Keratinocyte (primary cell): Measurements from ENCODE around the gene AGFG1. TPM values are rescaled to one million over a fixed set of nuclear protein-coding genes. Genes with fewer than 3 reads are reported as not detected.

Source experiments
- DNase-seq: peaks from one replicate; pipeline ENCODE4 v3.0.0-alpha.2; 2011; ENCODE audit warnings: low read depth, missing footprints, low spot score
- FAIRE-seq: peaks from 2 replicates; lab custom pipeline; 2011; peaks lifted over from hg19 to GRCh38; lab: Jason Lieb, UNC
- H2AFZ ChIP-seq: 2 replicates; pipeline ENCODE4 v1.6.0; 2012; ENCODE audit warnings: low read length, control low read depth, inconsistent platforms; ENCODE audit not compliant: control insufficient read depth
- H3K27ac ChIP-seq: 2 replicates; pipeline ENCODE4 v1.5.1; 2011; ENCODE audit warnings: low read length; ENCODE audit not compliant: control insufficient read depth, insufficient read depth
- H3K27me3 ChIP-seq: 3 replicates; pipeline ENCODE4 v1.6.0; 2011; ENCODE audit warnings: low read length; ENCODE audit not compliant: control insufficient read depth, insufficient read depth; ENCODE audit errors: extremely low read depth
- H3K36me3 ChIP-seq, 2 experiments: 2 replicates in 1 of 2; 3 replicates in 1 of 2; pipeline ENCODE4 v1.5.1; 2011; ENCODE audit warnings: low read length in 2 of 2, mild to moderate bottlenecking in 1 of 2; ENCODE audit not compliant: control insufficient read depth in 2 of 2, insufficient read depth in 2 of 2; ENCODE audit errors: extremely low read depth in 1 of 2
- H3K4me1 ChIP-seq: 3 replicates; pipeline ENCODE4 v1.5.1; 2011; ENCODE audit warnings: low read length; ENCODE audit not compliant: control insufficient read depth, insufficient read depth; ENCODE audit errors: extremely low read depth
- H3K4me2 ChIP-seq: 3 replicates; pipeline ENCODE4 v1.6.0; 2011; ENCODE audit warnings: low read depth, low read length; ENCODE audit not compliant: control insufficient read depth, insufficient read depth; ENCODE audit errors: extremely low read depth
- H3K4me3 ChIP-seq, 3 experiments: fragments of 200-600 bp in 1 of 3; sonication (generic) in 1 of 3; 2 replicates in 2 of 3; 3 replicates in 1 of 3; pipeline ENCODE4 v1.5.1; 2011 to 2016; ENCODE audit warnings: low read length in 3 of 3, mild to moderate bottlenecking in 3 of 3, control low read depth in 2 of 3, inconsistent platforms in 1 of 3, low read depth in 1 of 3, mixed read lengths in 1 of 3, mixed run types in 1 of 3, moderate library complexity in 1 of 3; ENCODE audit not compliant: control insufficient read depth in 2 of 3, insufficient read depth in 2 of 3; ENCODE audit errors: extremely low read depth in 1 of 3
- H3K79me2 ChIP-seq: 2 replicates; pipeline ENCODE4 v1.6.0; 2012; ENCODE audit warnings: low read length; ENCODE audit not compliant: control insufficient read depth, insufficient read depth
- H3K9ac ChIP-seq: 3 replicates; pipeline ENCODE4 v1.6.0; 2011; ENCODE audit warnings: low read length; ENCODE audit not compliant: control insufficient read depth, insufficient read depth; ENCODE audit errors: extremely low read depth
- H3K9me1 ChIP-seq: 3 replicates; pipeline ENCODE4 v1.6.0; 2011; ENCODE audit warnings: low read length; ENCODE audit not compliant: control insufficient read depth, insufficient read depth; ENCODE audit errors: extremely low read depth
- H3K9me3 ChIP-seq: 2 replicates; pipeline ENCODE4 v1.5.1; 2012; ENCODE audit warnings: low read depth, low read length; ENCODE audit not compliant: control insufficient read depth
- H4K20me1 ChIP-seq: 3 replicates; pipeline ENCODE4 v1.6.0; 2011; ENCODE audit warnings: low read length; ENCODE audit not compliant: control insufficient read depth, insufficient read depth; ENCODE audit errors: extremely low read depth
- EZH2 ChIP-seq: IDR thresholded peaks from one replicate; pipeline ENCODE4 v1.6.1; 2012; ENCODE audit warnings: inconsistent platforms, mild to moderate bottlenecking, low read length, moderate library complexity
- dilution Hi-C: fragments of 300-500 bp; cut with MboI; formaldehyde crosslinking; loops from one replicate; pipeline ENCODE4 v1.7.0; 2020; ENCODE audit warnings: low sequenced_read_pairs; ENCODE audit not compliant: extremely low pct_ligation_motif_present
- polyA plus RNA-seq, 5 experiments: library from polyadenylated mRNA; depleted of rRNA in 3 of 5; stranded (reverse) in 3 of 5; stranded (forward) in 1 of 5; unstranded in 1 of 5; fragments of >200 nt; gene quantifications; 1 replicate in 1 of 5; 2 replicates in 3 of 5; 3 replicates in 1 of 5; pipeline versions ENCODE4 v1.2.1 to v1.2.3, GENCODE V29; 2011 to 2012; ENCODE audit warnings: missing spikeins in 2 of 5, low read depth in 1 of 5, low replicate concordance in 1 of 5
- TF ChIP-seq, protein P1 (sequence below), 3 experiments: IDR thresholded peaks in 1 of 3; conservative IDR thresholded peaks in 1 of 3; optimal IDR thresholded peaks in 1 of 3; 2 replicates in 2 of 3; 3 replicates in 1 of 3; pipeline versions ENCODE3 to v1.5.1; 2011; ENCODE audit warnings: low read length in 3 of 3, mild to moderate bottlenecking in 3 of 3, moderate library complexity in 2 of 3, control low read depth in 1 of 3, inconsistent platforms in 1 of 3; ENCODE audit not compliant: insufficient read depth in 2 of 3; ENCODE audit errors: extremely low read depth in 1 of 3

Gene AGFG1
- polyA plus RNA-seq, 1 donor (not counting 4 experiments of a cell fraction or from before 2014, with no cell fraction given) = 111 TPM

DNA sequence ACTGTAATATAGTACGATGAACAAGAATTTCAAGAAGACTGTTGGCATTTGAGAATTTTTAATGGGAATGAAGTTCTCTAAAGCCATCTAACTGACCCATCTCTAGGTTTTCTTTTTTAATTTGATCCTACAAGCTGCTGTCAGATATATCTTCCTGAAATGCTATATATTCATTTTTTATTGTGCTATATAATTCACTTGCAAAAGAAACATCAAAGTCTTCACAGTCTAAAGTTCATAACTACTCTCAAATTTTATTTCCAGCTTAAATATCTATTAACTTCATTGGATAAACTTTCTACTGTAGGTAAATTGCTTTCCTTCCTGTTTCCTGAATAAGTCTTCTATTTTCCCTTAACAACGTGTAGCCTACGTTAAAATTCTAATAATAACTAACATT lies 130.4 kb downstream of the AGFG1 start:
- H3K27ac ChIP-seq = no peak overlapping the region
- H3K4me1 ChIP-seq = peaks cover 2% of the 10 kb centered on the region
- H3K4me3 ChIP-seq = no peak overlapping the region
- no peaks in the 10 kb centered on the region for H3K79me2 ChIP-seq
- no peaks in the 10 kb centered on the region for H3K9me1 ChIP-seq
- no peaks in the 10 kb centered on the region for H3K36me3 ChIP-seq
- no peak overlapping the region for H3K9ac ChIP-seq
- no peaks in the 10 kb centered on the region for H3K9me3 ChIP-seq
- FAIRE-seq (no peak), DNase-seq (no peak)
- no peak overlapping the region for H2AFZ ChIP-seq
- no peaks in the 10 kb centered on the region for H4K20me1 ChIP-seq
- H3K4me2 ChIP-seq = no peak overlapping the region
- TF ChIP-seq EZH2 = no peak
- TF ChIP-seq, protein P1, sequence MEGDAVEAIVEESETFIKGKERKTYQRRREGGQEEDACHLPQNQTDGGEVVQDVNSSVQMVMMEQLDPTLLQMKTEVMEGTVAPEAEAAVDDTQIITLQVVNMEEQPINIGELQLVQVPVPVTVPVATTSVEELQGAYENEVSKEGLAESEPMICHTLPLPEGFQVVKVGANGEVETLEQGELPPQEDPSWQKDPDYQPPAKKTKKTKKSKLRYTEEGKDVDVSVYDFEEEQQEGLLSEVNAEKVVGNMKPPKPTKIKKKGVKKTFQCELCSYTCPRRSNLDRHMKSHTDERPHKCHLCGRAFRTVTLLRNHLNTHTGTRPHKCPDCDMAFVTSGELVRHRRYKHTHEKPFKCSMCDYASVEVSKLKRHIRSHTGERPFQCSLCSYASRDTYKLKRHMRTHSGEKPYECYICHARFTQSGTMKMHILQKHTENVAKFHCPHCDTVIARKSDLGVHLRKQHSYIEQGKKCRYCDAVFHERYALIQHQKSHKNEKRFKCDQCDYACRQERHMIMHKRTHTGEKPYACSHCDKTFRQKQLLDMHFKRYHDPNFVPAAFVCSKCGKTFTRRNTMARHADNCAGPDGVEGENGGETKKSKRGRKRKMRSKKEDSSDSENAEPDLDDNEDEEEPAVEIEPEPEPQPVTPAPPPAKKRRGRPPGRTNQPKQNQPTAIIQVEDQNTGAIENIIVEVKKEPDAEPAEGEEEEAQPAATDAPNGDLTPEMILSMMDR (optimal IDR thresholded peaks at IDR 0.05 in 1 of 3, IDR thresholded peaks at IDR 0.05 in 1 of 3, conservative IDR thresholded peaks at IDR 0.05 in 1 of 3; ENCODE audit: extremely low read depth in 1 of 3, insufficient read depth in 2 of 3, low read length in 3 of 3) = no peak
- no peaks in the 10 kb centered on the region for H3K27me3 ChIP-seq
- dilution Hi-C loops = no loop called here

DNA sequence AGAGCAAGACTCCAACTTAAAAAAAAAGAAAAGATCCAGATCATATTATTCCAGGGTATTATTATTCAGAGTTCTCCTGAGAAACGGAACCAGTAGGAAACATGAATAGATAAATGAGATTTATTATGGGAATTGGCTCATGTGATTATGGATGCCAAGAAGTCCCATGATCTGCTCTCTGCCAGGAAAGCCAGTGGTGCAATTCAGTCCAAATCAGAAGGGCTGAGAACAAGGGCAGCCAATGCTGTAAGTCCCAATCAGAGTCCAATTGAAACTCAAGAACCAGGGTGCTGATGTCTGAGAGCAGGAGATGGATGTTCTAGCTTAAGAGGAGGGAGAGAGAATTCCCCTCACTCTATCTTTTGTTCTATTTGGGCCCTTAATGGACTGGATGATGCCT lies 134.5 kb downstream of the AGFG1 start:
- TF ChIP-seq, protein P1 (optimal IDR thresholded peaks at IDR 0.05 in 1 of 3, IDR thresholded peaks at IDR 0.05 in 1 of 3, conservative IDR thresholded peaks at IDR 0.05 in 1 of 3; ENCODE audit: extremely low read depth in 1 of 3, insufficient read depth in 2 of 3, low read length in 3 of 3) = no peak
- no peaks in the 10 kb centered on the region for H4K20me1 ChIP-seq
- DNase-seq (no peak), FAIRE-seq (no peak)
- H3K9ac ChIP-seq = no peak overlapping the region
- H3K4me2 ChIP-seq = no peak overlapping the region
- no peaks in the 10 kb centered on the region for H3K9me1 ChIP-seq
- no peaks in the 10 kb centered on the region for H3K79me2 ChIP-seq
- no peaks in the 10 kb centered on the region for H3K4me1 ChIP-seq
- dilution Hi-C loops = no loop called here
- H3K27ac ChIP-seq = no peak overlapping the region
- no peaks in the 10 kb centered on the region for H3K27me3 ChIP-seq
- H3K36me3 ChIP-seq = no peaks in the 10 kb centered on the region
- no peak overlapping the region for H2AFZ ChIP-seq
- H3K9me3 ChIP-seq = no peaks in the 10 kb centered on the region
- no peak overlapping the region for H3K4me3 ChIP-seq
